UCSD-AML1 (cell line): ENCODE results near the gene SGPL1.

ENCODE experiments used
- DNase-seq: peaks from one replicate; lab custom pipeline; 2025; ENCODE audit not compliant: unreplicated experiment; lab: John Stamatoyannopoulos, UW

SGPL1 gene

GRCh38 chr10:70809726-70810125 is 6.0 kb upstream of the SGPL1 start:
- no peak for DNase-seq

GRCh38 chr10:70810967-70811366 is 4.8 kb upstream of the SGPL1 start:
- no peak for DNase-seq

DNA sequence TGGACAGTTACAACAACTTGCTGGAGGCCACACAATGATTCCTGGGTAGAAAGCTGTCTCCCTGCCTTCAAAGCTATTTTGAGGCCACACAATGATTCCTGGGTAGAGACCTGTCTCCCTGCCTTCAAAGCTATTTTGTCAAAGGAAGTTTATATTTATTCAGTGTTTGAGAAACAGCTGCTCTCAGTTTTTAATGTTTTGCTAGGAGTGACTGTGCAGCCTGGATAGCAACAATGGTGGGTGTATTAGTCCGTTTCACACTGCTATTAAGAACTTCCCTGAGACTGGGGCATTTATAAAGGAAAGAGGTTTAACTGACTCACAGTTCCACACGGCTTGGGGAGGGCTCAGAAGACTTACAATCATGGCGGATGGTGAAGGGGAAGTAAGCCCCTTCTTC is 3.9 kb upstream of the SGPL1 start:
- DNase-seq: no peak

DNA sequence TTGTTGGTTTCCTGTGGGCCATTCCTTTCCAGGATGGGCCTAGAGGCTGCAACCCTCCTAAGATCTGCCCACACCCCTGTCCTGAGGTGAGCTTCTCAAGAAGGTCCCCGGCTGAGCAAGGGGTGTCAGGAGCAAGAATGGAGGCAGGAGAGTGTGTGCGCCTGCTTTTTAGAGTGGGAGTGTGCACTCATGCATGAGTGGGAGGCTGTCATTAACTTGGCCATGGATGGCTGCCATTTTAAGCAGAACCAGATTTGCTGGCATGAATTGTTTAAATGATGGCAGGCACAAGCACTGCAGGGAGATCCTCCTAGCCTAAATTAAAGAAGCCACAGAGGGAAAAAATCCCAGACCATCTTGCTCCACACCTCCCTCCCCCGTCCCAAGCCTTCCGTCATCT is 2.9 kb upstream of the SGPL1 start:
- DNase-seq: no peak

- no peak for DNase-seq
Measured at GRCh38 chr10:70814126-70814525, 1.6 kb upstream of the SGPL1 start.

DNA sequence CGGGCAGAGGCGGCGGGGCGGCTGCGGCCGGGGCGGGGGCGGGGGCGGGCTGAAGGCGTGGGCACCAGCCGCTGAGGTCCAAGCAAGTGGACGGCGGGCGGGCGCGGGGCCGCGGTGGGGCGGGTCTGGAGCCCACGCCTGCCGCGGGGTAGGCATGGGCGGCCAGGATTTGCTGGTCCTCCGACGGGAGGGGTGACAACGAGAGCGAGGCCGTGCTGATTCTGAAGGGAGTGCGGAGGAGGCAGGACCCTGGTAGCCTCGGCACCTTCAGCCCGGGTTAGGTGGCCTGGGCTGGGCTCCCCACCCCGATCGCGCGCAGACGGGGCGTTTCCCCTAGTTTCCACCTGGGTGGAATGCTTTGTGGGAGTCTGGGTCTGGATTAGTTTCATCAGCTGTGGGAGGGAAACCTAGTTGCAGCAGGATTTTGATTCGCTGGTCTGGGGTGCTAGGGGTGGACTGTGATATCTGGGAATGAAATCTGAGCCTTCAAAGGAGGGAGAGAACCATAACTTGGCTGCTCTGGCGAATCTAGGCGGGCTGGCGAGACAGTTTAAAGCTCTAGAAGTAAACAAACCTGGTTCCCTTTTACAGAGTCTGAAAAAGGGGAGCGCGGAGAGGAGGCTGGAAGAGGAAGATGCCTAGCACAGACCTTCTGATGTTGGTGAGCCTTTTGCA is 609 bp downstream of the SGPL1 start:
- DNase-seq: peak; percentile 49

GRCh38 chr10:70820976-70821750 is 5.4 kb downstream of the SGPL1 start:
- DNase-seq: no peak

DNA sequence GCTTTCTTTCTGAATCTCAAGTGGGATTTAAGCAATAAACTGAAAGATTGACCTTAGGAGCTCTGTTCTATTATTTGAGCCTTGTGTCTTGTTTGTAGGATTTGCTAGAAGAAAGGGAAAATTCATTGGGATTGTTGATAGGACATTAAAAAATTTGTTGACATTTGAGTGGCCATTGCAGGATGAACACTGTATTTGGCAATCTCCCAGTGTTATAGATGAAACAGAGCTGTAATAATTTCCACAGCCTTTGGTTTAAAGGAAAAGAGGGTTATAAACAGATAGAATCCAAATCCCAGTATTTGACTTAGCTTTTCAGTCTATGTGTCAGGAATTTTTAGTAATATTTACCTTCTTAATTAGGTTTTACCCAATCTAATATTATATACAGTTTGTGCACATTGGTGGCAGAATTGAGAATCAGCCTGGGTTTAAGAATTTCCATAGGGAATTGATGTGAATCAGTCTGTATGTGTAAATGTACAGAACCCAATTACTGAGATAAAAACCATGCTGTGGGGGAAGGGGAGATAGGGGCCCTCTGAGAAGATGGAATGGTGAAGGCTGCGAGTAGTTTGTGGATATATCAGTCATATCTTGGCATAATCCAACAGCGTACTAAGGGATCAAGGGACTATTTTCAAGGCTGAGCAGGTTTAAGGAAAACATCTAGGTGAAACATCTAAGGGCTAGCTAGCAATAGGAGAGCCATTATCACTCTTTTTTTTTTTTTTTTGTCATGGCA is 6.5 kb downstream of the SGPL1 start:
- DNase-seq: no peak

GRCh38 chr10:70827086-70827757 is 11.5 kb downstream of the SGPL1 start:
- DNase-seq: no peak

DNA sequence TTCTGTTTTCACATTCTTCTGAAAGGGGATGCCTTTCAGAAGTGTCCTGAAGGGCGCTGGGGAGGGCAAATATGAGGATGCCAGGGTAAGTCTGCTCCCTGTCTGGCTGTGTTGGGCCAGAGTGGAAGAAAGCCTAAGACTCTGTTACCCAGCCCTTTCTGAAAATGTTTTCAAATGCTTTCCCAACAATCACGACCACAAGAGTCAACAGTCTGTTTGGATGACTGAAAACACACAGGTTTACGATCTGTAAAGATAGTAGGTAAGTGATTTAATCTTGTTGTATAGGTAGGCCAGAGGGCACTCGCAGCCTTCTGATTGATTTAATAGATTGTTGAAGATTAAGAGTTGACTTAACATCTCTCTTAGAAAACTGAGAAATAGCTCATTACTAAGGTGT is 13.2 kb downstream of the SGPL1 start:
- DNase-seq: no peak

- no peak for DNase-seq
Measured at GRCh38 chr10:70829543-70829942, 13.8 kb downstream of the SGPL1 start.

DNA sequence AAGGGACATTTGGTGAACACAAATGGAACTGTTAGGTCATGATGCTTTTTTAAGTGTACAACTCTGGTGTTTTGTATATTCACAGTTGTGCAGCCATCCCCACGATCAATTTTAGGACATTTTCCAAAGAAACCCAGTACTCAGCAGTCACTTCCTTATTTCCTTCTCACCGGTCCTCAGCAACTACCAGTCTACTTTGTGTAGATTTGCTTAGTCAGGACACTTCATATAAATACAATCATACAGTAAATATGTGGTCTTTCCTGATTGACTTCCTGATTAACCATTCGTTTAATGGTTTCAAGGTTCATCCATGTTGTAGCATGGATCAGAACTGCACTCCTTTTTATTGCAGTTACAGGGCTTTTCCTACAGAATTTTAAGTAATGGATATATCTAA is 14.4 kb downstream of the SGPL1 start:
- DNase-seq: no peak

DNA sequence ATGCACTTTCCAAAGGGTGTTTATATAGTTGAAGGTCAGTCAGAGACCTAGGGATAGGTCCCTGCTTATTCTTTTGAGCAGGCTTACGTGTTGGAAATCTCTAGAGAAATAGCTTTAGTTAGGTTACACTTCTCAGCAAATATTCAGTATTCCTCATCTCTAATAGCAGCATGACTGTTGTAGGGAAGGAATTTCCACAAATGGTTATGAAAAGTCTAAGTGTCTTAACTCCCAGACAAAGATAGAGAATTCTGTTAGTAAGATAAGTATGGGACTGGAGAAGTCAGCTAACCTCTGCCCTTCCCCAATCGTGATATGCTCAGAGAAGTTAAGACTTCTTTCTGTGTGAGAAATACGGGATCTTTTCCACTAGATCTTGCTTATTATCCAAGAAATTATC is 16.5 kb downstream of the SGPL1 start:
- no peak for DNase-seq

DNA sequence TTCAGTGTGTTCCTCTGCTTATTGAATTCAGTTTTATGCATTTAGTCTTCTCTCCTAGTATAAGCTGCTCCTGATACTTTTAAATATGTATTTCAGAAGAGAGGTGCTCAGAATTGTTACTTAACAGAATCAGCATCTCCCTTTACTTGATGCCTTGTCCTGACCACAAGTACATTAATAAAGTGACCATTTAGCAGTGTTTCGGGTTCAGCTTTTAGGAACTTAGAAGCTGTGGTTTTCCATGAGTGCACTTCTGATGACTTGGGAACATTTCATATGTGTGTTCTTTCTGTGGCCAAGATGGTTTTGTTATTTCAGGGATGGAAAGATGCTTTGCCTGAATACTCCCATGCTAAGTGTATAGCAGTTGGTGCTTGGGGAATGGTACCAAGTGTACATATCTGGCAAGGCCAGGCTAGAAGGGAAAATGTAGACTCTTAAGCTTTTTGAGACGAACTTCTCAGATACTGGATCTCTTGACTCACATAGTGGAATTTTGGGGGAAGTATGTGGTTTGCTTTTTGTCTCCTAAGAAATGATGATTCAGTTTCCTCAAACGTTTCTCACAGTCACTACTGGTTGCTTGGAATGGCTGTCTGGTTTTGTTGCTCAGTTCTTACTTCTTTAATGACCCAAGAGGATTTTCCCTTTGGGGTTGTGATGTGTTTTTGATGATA is 17.2 kb downstream of the SGPL1 start:
- DNase-seq: no peak

- DNase-seq: no peak
Measured at GRCh38 chr10:70833601-70834000, 17.9 kb downstream of the SGPL1 start.

DNA sequence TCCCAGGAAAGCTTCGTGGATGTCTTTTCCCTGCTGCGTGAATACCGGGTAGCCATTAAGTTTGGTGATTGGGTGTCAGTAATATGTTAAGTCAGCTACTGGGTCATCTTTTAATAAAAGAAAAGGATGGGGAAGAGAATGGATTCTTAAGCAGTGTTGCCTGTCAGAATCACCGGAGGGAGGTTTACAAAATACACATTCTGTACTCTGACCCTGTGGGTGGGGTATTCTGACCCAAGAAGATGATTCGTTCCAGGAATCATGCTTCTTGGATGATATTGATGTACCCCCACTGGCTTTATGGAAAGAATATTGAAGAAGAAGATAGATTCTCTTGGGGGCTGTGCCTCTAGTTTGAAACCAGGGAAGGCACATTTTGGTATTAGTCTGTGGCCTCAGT is 18.3 kb downstream of the SGPL1 start:
- no peak for DNase-seq

DNA sequence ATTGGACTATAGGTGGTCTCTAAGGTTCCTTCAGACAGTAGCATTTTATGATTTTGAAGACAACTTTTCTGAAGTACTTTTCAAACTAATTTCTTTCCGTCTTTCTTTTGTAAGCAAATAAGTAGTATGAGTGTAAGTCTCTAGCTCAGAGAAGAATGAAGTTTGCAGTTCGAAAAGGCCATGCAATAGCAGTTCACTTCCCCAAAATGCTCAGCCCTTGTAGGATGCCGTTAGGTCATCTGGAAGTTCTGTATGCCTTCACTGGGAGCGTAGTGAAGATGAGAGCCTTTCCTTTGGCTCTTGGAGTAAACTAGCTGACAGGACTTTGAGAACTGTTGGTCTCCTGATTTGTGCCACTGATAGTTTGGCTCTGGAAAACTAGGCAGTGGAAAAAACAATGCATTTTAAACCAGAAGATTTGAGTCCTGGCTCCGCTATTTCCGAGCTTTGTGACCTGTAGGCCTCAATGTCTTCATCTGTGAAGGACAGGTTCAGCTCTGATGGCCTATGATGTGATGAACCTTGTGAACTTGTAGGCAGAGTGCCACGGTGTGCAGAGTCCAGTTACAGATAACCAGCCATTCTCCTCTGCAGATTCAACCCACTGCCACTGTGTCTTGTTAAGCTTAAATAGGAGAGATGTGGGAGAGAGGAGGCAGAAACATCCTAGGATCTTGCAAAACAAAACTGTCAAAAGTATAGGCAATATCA is 18.8 kb downstream of the SGPL1 start:
- no peak for DNase-seq

GRCh38 chr10:70836319-70836718 is 20.6 kb downstream of the SGPL1 start:
- DNase-seq: no peak

DNA sequence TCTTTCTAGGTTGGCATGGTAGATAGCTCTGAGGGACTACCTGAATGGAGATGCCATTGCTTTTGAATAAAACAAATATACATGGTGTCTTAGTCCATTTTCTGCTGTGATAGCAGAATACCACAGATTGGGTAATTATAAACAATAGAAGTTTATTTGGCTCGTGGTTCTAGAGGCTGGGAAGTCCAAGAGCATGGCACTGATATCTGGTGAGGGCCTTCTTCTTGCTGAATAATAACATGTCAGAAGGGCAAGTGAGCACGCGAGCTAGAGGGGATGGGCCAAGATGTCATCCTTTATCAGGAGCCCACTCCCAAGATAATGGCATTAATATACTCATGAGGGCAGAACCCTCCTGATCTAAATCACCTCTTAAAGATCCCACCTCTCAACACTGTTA is 21.9 kb downstream of the SGPL1 start:
- DNase-seq: no peak

GRCh38 chr10:70838270-70838805 is 22.6 kb downstream of the SGPL1 start:
- DNase-seq: no peak
